MM.1S (cell line): ENCODE results near the gene ARSA.

ENCODE experiments used
- EZH2phosphoT487 ChIP-seq: fragments of 300-600 bp; sonication (generic); IDR thresholded peaks from 2 replicates; pipeline ENCODE4 v1.6.1; 2018; ENCODE audit warnings: antibody characterized with exemption, low read length
- TF ChIP-seq, protein P1 (sequence below): fragments of 300-600 bp; sonication (generic); IDR thresholded peaks from 2 replicates; pipeline ENCODE4 v1.5.1; 2016; ENCODE audit warnings: antibody characterized with exemption, low read length, mixed read lengths

DNA sequence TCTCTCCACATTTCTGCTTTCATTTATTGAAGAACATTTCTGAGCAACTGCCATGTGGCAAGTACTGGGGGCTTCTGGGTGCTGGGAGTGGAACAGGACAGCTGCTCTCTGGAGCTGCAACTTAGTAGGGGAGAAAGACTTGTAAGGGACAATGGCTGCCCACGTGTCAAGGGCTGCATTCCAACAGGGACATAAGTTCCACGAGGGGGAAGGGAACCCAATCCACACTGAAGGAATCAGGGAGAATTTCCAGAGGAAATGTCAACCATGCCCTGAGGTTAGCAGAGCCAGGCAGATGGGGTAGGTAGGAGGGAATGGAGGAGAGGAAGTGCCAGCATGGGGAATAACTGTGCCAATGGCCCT is 25.6 kb downstream of the ARSA start:
- TF ChIP-seq, protein P1, sequence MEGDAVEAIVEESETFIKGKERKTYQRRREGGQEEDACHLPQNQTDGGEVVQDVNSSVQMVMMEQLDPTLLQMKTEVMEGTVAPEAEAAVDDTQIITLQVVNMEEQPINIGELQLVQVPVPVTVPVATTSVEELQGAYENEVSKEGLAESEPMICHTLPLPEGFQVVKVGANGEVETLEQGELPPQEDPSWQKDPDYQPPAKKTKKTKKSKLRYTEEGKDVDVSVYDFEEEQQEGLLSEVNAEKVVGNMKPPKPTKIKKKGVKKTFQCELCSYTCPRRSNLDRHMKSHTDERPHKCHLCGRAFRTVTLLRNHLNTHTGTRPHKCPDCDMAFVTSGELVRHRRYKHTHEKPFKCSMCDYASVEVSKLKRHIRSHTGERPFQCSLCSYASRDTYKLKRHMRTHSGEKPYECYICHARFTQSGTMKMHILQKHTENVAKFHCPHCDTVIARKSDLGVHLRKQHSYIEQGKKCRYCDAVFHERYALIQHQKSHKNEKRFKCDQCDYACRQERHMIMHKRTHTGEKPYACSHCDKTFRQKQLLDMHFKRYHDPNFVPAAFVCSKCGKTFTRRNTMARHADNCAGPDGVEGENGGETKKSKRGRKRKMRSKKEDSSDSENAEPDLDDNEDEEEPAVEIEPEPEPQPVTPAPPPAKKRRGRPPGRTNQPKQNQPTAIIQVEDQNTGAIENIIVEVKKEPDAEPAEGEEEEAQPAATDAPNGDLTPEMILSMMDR, result no peak
- TF ChIP-seq EZH2phosphoT487, result no peak
